Metanephros (tissue), 2 donors: Measurements from ENCODE around the gene NOL6. TPM values are rescaled to one million over a fixed set of nuclear protein-coding genes. Genes with fewer than 3 reads are reported as not detected.

ENCODE experiments used
- small RNA-seq: library from RNA; depleted of rRNA; stranded (forward); fragments of <200 nt; gene quantifications from one replicate; pipeline ENCODE3, GENCODE V24; 2014; ENCODE audit warnings: low replicate concordance
- total RNA-seq: library from RNA; depleted of rRNA; stranded (reverse); fragments of >200 nt; gene quantifications from one replicate; pipeline ENCODE4 v1.2.3, GENCODE V29; 2014

The NOL6 gene
- total RNA-seq = 22.0 TPM

GRCh38 chr9:33473643-33474352 is at the start of gene NOL6:
NOL6 (minus strand) TSS chr9:33473924; CDS start chr9:33473842, 82 bp downstream.

GRCh38 chr9:33446946-33447798 is 26.6 kb downstream of the NOL6 start, which contains the start of gene AQP3:
AQP3 (minus strand) TSS chr9:33447593; CDS start chr9:33447530, 63 bp downstream.

Small RNA genes within 50 kb of the gene (small RNA-seq; reads per million reads assigned to genes)
- gene AL356218.2 (not detected), gene MIR6851 (not detected)

Other genes starting within 250 kb of the NOL6 start
- not detected for gene SPINK4, start 233.8 kb downstream of the NOL6 start, total RNA-seq
- gene BAG1, start 209.2 kb downstream of the NOL6 start, total RNA-seq = 75.6 TPM
- gene CHMP5, start 208.9 kb downstream of the NOL6 start, total RNA-seq = 37.7 TPM
- 26.1 TPM for gene NFX1, start 183.4 kb downstream of the NOL6 start, total RNA-seq
- gene AQP7, start 71.4 kb downstream of the NOL6 start, total RNA-seq = 24.2 TPM
- gene AQP3, start 26.3 kb downstream of the NOL6 start, total RNA-seq = 108 TPM
- 1.6 TPM for gene ANKRD18B, start 50.3 kb upstream of the NOL6 start, total RNA-seq